Inferior parietal cortex (tissue), 1 donor: ENCODE measurements around the gene TGM5.
"Not testable (repeated sequence)": the region's sequence is repeated elsewhere in the genome, so short reads cannot be mapped to it uniquely, and the experiment has no call there.

Source experiments
- DNase-seq: peaks from one replicate; pipeline ENCODE4 v3.0.0-alpha.2; 2016; ENCODE audit errors: extremely low spot score

The TGM5 gene

DNA sequence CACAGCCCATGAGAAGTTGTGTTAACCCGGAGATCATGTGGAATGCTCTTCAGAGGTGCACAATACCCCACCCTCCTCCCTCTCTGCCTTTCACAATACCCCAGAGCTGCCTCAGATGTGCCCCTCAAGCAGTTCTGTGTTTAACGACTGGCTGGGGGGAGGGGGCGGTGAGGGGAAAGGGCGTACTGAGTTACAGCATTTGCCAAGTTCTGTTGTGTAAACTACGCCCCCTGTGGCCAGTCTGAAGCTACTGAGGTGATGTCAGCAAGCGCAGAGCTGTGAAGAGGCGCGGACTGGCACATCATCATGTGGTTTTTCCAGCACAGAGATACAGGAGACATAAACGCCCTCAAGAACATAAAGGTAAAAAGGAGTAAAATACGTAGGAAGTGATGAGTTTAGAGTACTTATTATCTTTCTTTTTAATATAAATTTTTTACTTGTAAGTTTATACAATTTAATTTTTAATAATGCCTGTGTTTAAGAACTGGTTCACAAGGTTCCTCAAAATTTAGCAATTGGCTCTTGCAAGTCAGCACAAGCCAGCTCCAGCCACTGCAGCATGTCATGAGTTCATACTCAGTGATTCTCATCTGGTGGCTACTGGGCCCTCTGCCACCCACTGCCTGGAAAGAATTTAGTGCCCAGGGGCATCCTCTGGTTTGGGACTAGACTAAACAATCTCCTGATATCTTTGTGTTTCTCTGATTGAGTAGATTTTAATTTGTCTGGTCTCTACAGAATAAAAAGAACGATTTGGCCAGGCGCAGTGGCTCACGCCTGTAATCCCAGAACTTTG is 47.6 kb downstream of the TGM5 start:
- no peak for DNase-seq

DNA sequence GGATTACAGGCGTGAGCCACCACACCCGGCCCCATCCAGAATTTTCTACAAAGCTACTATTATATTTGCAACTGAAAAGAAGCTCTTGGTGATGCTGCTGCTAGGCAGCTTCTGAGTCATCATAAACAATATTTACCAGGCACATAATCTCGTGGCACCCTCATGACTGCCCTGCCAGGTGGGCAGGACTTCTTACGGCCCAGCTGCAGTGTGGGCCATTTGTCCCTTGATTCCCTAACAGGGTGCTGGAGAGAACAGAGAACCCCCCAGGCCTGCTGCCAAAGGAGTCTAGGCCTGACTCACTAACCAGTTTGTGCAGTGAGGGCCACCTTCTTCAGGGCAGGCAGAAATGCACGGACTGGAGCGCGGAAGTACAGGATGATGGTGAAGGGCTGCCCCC is 50.8 kb downstream of the TGM5 start:
- no peak for DNase-seq

- DNase-seq: no peak
Observed at GRCh38 chr15:43214592-43215295, 52.0 kb downstream of the TGM5 start.

- no peak for DNase-seq
Observed at GRCh38 chr15:43214169-43214568, 52.6 kb downstream of the TGM5 start.

- no peak for DNase-seq
Observed at GRCh38 chr15:43213466-43213865, 53.3 kb downstream of the TGM5 start.

- no peak for DNase-seq
Observed at GRCh38 chr15:43212951-43213350, 53.8 kb downstream of the TGM5 start.

GRCh38 chr15:43212299-43212698 is 54.4 kb downstream of the TGM5 start:
- DNase-seq: no peak

GRCh38 chr15:43211224-43211735 is 55.4 kb downstream of the TGM5 start:
- no peak for DNase-seq

GRCh38 chr15:43210807-43211206 is 55.9 kb downstream of the TGM5 start:
- no peak for DNase-seq

GRCh38 chr15:43210172-43210745 is 56.5 kb downstream of the TGM5 start:
- DNase-seq: no peak

GRCh38 chr15:43209059-43209824 is 57.5 kb downstream of the TGM5 start:
- DNase-seq: no peak

DNA sequence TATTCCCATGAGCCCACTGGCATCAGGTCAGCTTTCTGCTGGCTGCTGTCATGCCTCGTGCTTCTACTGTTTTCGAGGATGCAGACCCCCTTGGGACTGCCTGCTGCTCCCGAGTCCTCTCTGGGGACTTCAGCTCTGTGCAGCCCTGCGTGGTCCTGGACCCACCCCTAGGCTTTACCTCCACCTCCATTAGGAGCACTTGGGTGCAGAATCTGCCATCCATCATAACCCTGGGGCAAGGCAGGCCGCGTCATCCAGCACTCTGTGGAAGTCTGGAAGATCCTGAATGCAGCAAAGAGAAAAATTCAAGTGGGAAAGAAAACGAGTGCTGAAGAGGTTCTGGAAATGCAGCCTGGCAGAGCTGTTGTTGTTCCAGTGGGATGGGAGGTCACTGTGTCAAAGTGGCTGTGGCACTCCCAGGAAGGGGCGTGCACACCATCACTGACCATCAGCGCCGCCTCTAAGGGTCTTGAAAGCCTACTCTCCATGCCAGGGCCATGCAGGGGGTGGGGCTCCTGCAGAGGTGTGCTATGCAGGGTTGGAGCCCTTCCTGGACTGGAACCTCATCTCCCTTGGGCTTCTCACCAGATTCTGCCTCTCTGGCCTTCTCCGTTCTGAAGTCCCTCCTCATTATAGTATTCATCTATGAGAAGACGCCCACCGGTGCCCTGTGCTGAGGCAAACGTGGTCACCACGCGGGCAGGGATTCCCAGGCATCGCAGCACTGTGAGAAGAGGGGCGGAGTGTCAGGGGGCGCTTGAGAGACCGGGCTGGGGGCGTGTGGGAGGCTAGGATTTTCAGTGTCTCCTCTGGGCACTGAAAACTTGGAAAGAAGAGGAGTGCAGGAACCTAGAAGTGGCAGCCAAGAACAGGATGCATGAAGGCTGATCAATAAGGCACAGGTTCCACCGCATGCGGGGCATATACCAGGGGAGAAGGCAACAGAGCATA is 58.4 kb downstream of the TGM5 start:
- DNase-seq: no peak

- no peak for DNase-seq
Observed at GRCh38 chr15:43207024-43207423, 59.7 kb downstream of the TGM5 start.

DNA sequence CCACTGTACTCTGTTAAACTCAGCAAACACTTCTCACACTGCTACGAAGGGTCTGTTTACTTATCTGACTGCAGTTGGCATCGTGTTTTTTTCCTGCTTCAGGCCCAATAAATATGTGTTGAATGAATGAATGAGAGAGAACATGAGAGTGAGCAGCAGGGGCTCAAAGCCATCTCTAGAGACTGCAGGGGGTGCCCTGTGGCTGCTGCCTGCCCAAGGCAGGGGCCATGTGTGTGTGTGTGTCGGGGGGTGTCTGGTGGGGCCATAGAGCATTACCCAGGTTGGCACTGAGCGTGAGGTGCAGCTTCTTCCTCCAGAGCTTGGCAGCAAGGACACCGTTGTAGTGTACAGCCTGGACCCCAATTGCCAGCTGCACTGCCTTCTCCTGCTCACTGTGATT is 60.7 kb downstream of the TGM5 start:
- no peak for DNase-seq

DNA sequence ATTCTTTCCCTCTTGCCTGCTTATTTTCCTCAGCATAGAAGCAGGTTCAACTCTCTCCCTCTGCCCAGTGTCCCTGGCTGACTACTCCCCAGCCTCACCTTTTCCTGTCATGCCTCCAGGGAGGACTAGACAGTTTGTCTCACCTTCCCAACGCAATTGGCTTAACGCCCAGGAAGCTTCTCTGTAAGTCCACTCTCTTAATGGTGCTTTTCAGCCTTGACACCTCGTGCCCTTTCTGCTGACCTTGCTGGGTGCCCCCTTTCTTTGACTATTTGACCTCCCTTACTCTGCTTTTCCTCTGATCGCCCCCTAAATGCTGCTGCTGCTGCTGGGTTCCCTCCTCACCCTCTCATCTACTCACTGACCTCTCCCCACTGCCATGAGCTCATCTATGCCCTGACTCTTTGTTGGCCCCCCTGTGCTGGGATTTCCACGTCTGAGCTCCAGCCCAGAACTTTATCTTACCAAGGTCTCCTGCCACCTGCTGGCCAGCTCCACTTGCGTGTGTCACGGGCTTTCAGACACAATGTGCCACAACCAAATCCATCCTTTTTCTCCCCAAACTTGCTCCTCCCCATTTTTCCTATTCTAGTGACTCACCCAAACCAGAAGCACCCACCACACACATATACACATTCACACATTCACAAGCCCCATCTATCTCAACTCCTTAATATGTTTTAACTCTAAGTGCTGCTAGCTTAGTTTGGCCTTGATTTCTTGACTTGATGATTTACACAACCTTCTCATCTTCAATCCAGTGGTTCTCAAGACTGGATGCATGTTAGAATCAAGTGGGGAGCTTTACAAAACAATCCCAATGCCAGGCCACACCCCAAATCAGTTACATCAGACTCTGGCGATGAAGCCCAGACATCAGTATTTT is 62.5 kb downstream of the TGM5 start:
- DNase-seq: no peak

GRCh38 chr15:43199945-43200488 is 66.7 kb downstream of the TGM5 start:
- DNase-seq: no peak

DNA sequence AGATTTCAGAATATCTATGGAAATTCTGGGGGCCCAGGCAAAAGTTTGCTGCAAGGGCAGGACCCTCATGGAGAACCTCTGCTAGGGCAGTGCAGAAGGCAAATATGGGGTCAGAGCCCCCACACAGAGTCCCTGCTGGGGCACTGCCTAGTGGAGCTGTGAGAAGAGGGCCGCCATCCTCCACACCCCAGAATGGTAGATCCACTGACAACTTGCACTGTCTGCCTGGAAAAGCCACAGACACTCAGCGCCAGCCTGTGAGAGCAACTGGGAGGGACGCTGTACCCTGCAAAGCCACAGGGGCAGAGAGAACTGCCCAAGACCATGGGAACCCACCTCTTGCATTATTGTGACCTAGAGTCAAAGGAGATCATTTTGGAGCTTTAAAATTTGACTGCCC is 67.7 kb downstream of the TGM5 start:
- DNase-seq: no peak

- DNase-seq: not testable (repeated sequence)
Observed at GRCh38 chr15:43198556-43198955, 68.2 kb downstream of the TGM5 start.

- not testable (repeated sequence) for DNase-seq
Observed at GRCh38 chr15:43197773-43198172, 69.0 kb downstream of the TGM5 start.
